GM13977 (cell line): Measurements from ENCODE around the gene KBTBD3.

Source experiments
- DNase-seq: peaks from one replicate; pipeline ENCODE4 v3.0.0; 2012; ENCODE audit warnings: low spot score
- CTCF ChIP-seq: IDR thresholded peaks from 2 replicates; pipeline ENCODE4 v1.5.1; 2012; ENCODE audit warnings: mild to moderate bottlenecking, control low read depth; ENCODE audit not compliant: insufficient read depth; ENCODE audit errors: extremely low read depth, missing control alignments
- in situ Hi-C: fragments of 300-500 bp; cut with MboI; formaldehyde crosslinking; loops from one replicate; pipeline ENCODE4 v1.12.0; 2022; ENCODE audit warnings: low sequenced_read_pairs, low pct_unique_long_range_greater_than_20kb, mixed read lengths, inconsistent platforms; ENCODE audit not compliant: unreplicated experiment

KBTBD3 gene

GRCh38 chr11:106077609-106078455 is 685 bp upstream of the KBTBD3 start, which contains the start of gene AASDHPPT:
Gene AASDHPPT, plus strand, starts transcription at chr11:106077662. Its CDS starts 49 bp downstream, at chr11:106077711.
- no peak for DNase-seq
- TF ChIP-seq CTCF = peak; percentile 18
- in situ Hi-C loops = no loop called here

GRCh38 chr11:106076171-106076918 is 802 bp downstream of the KBTBD3 start:
- in situ Hi-C loops = no loop called here
- no peak for TF ChIP-seq CTCF
- no peak for DNase-seq

GRCh38 chr11:106072804-106073203 is 4.3 kb downstream of the KBTBD3 start:
- no peak for DNase-seq
- TF ChIP-seq CTCF = no peak
- in situ Hi-C loops = no loop called here

GRCh38 chr11:106070606-106071005 is 6.5 kb downstream of the KBTBD3 start:
- TF ChIP-seq CTCF = no peak
- no peak for DNase-seq
- in situ Hi-C loops = no loop called here

- no peak for DNase-seq
- TF ChIP-seq CTCF = no peak
Measured at GRCh38 chr11:106063009-106063408, 14.1 kb downstream of the KBTBD3 start.

GRCh38 chr11:106061954-106062949 is 14.9 kb downstream of the KBTBD3 start:
- in situ Hi-C loops = no loop called here
- no peak for DNase-seq
- no peak for TF ChIP-seq CTCF

More at GRCh38 chr11:106063009-106063408, 14.1 kb downstream of the KBTBD3 start:
- in situ Hi-C loops = no loop called here
